22Rv1 (cell line): ENCODE measurements around the gene TRIM59.

Source experiments
- CTCF ChIP-seq: fragments of 450-650 bp; IDR thresholded peaks from 2 replicates; pipeline ENCODE4 v1.5.1; 2017; ENCODE audit warnings: mild to moderate bottlenecking
- ZFX ChIP-seq: fragments of 450-650 bp; IDR thresholded peaks from 2 replicates; pipeline ENCODE4 v1.6.1; 2017; ENCODE audit warnings: antibody characterized with exemption, borderline replicate concordance

GRCh38 chr3:160458151-160458550 is 8.6 kb upstream of the TRIM59 start:
- TF ChIP-seq CTCF (no peak), ZFX (no peak)
